Liver (tissue), 9 donors: Measurements from ENCODE around the gene AMACR. TPM values are rescaled to one million over a fixed set of nuclear protein-coding genes. Genes with fewer than 3 reads are reported as not detected.

Experiments used
- DNase-seq: peaks from one replicate; pipeline ENCODE4 v3.0.0-alpha.2; 2017; ENCODE audit warnings: low spot score
- H3K27ac ChIP-seq, 2 donors: one replicate each; pipeline ENCODE4 v1.7.0; 2013; ENCODE audit warnings: inconsistent platforms in 2 of 2, low read length in 2 of 2, control low read depth in 1 of 2, low read depth in 1 of 2, mild to moderate bottlenecking in 1 of 2
- H3K27me3 ChIP-seq, 4 donors: one replicate each; pipeline versions ENCODE4 v1.6.1 to v1.7.0; 2013; ENCODE audit warnings: low read length in 3 of 4, inconsistent platforms in 1 of 4, mild to moderate bottlenecking in 1 of 4, moderate library complexity in 1 of 4; ENCODE audit not compliant: control insufficient read depth in 4 of 4, insufficient read depth in 4 of 4
- H3K36me3 ChIP-seq, 4 donors: one replicate each; pipeline versions ENCODE4 v1.6.1 to v1.7.0; 2013; ENCODE audit warnings: low read length in 3 of 4, mild to moderate bottlenecking in 3 of 4, low read depth in 1 of 4, moderate library complexity in 1 of 4; ENCODE audit not compliant: control insufficient read depth in 4 of 4, insufficient read depth in 3 of 4
- H3K4me1 ChIP-seq, 4 donors: one replicate each; pipeline versions ENCODE4 v1.6.1 to v1.7.0; 2013; ENCODE audit warnings: low read length in 3 of 4, mild to moderate bottlenecking in 3 of 4, moderate library complexity in 1 of 4; ENCODE audit not compliant: control insufficient read depth in 4 of 4, insufficient read depth in 4 of 4
- H3K4me3 ChIP-seq, 3 donors: one replicate each; pipeline versions ENCODE4 v1.6.1 to v1.7.0; 2013; ENCODE audit warnings: low read length in 3 of 3, control low read depth in 1 of 3, low read depth in 1 of 3, mild to moderate bottlenecking in 1 of 3
- H3K9ac ChIP-seq, 2 donors: one replicate each; pipeline ENCODE4 v1.7.0; 2013; ENCODE audit warnings: low read length in 2 of 2, mild to moderate bottlenecking in 2 of 2, moderate library complexity in 2 of 2, control low read depth in 1 of 2, low read depth in 1 of 2
- H3K9me3 ChIP-seq, 4 donors: one replicate each; pipeline versions ENCODE4 v1.6.1 to v1.7.0; 2013; ENCODE audit warnings: low read length in 3 of 4; ENCODE audit not compliant: control insufficient read depth in 4 of 4
- EGR1 ChIP-seq, 2 donors: IDR thresholded peaks; 2 replicates each; pipeline ENCODE4 v1.6.1; 2016 to 2018; ENCODE audit warnings: antibody characterized with exemption in 2 of 2, low read depth in 2 of 2
- FOXA2 ChIP-seq: IDR thresholded peaks from 2 replicates; pipeline ENCODE4 v1.6.1; 2016; ENCODE audit warnings: antibody characterized with exemption
- GABPA ChIP-seq, 2 donors: IDR thresholded peaks in 1 of 2; conservative IDR thresholded peaks in 1 of 2; 2 replicates each; pipeline ENCODE4 v1.6.1; 2016; ENCODE audit warnings: antibody characterized with exemption in 2 of 2, mild to moderate bottlenecking in 1 of 2, moderate library complexity in 1 of 2
- HNF4A ChIP-seq, 2 donors: conservative IDR thresholded peaks; 2 replicates each; pipeline ENCODE4 v1.6.1; 2016; ENCODE audit warnings: antibody characterized with exemption in 2 of 2, mild to moderate bottlenecking in 2 of 2
- HNF4G ChIP-seq: IDR thresholded peaks from 2 replicates; pipeline ENCODE4 v1.6.1; 2016; ENCODE audit warnings: antibody characterized with exemption
- JUND ChIP-seq, 2 donors: IDR thresholded peaks; 2 replicates each; pipeline ENCODE4 v1.6.1; 2016; ENCODE audit warnings: antibody characterized with exemption in 2 of 2
- NR2F2 ChIP-seq: IDR thresholded peaks from 2 replicates; pipeline ENCODE4 v1.6.1; 2016; ENCODE audit warnings: antibody characterized with exemption
- RAD21 ChIP-seq, 2 donors: IDR thresholded peaks; 2 replicates each; pipeline ENCODE4 v1.6.1; 2016; ENCODE audit warnings: antibody characterized with exemption in 2 of 2, mild to moderate bottlenecking in 2 of 2
- RXRA ChIP-seq, 2 donors: IDR thresholded peaks; 2 replicates each; pipeline ENCODE4 v1.6.1; 2017 to 2018; ENCODE audit warnings: antibody characterized with exemption in 2 of 2, mild to moderate bottlenecking in 1 of 2
- SP1 ChIP-seq: IDR thresholded peaks from 2 replicates; pipeline ENCODE4 v1.6.1; 2018; ENCODE audit warnings: antibody characterized with exemption, mild to moderate bottlenecking
- TAF1 ChIP-seq: conservative IDR thresholded peaks from 2 replicates; pipeline ENCODE4 v1.6.1; 2016; ENCODE audit warnings: antibody characterized with exemption, mild to moderate bottlenecking
- YY1 ChIP-seq: IDR thresholded peaks from 2 replicates; pipeline ENCODE4 v1.6.1; 2016; ENCODE audit warnings: antibody characterized with exemption, mild to moderate bottlenecking
- WGBS: extraction: QIAGEN DNeasy Blood & Tissue Kit; methylation state at CpG from one replicate; pipeline ENCODE4 v1.1.7; 2013; 5-methylcytosine and 5-hydroxymethylcytosine counted together
- polyA plus RNA-seq, 2 donors: library from polyadenylated mRNA; stranded (reverse) in 1 of 2; unstranded in 1 of 2; fragments of 200-250 nt in 1 of 2; fragments of >200 nt in 1 of 2; fragmentation: Nextera tagmentation in 1 of 2; extraction: Ambion mirVana in 1 of 2; gene quantifications; one replicate each; pipeline versions ENCODE4 v1.2.1 to v1.2.3, GENCODE V29; 2013 to 2015
- total RNA-seq, 2 donors: library from RNA; depleted of rRNA; stranded (reverse); fragments of >200 nt; gene quantifications; one replicate each; pipeline ENCODE4 v1.2.3, GENCODE V29; 2014
- TF ChIP-seq, protein P1 (sequence below): fragments of 150-350 bp; IDR thresholded peaks from 2 replicates; pipeline ENCODE4 v1.5.1; 2017; ENCODE audit warnings: improper control_type of control experiment, low read depth, low read length; ENCODE audit not compliant: missing input control
- TF ChIP-seq, protein P2 (sequence below): IDR thresholded peaks from 2 replicates; pipeline ENCODE4 v1.6.1; 2016; ENCODE audit warnings: antibody characterized with exemption
- TF ChIP-seq, protein P3 (sequence below): IDR thresholded peaks from 2 replicates; pipeline ENCODE4 v1.6.1; 2016; ENCODE audit warnings: antibody characterized with exemption
- donor health status: healthy.
- donor health status: healthy.
- donor health status: healthy.
- donor health status: healthy.
- donor health status: healthy.

Gene AMACR
- total and polyA plus RNA-seq, 4 donors = 15.6 to 48.5 (median 31.7) TPM

DNA sequence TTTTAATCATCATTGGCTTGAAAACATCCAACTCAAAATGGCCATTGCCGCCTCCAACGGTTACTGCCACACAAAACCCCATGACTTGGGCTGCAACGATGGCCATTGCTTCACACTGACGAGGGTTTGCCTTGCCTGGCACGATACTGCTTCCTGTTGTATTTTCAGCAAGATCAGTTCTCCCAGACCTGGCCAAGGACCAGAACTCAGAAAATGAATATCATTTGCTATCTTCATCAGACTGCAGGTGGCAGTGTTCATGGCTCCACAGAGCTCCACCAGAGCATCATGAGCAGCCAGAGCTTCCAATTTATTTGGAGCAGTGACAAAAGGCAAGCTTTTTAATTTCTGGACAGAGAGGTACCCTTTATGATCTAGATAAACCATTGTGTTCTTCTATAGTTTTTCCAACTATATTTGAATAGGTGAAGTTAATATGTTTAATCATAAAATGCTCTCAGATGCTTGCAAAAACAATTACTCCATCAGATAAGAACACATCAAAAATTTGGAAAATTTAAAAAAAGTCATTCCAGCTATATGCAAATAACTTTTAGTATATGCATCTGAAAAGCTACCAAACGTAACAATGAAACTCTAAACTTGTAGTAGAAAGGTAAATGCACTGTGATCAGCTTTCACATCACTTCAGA, 10.4 kb downstream of the AMACR start (continued):
- TF ChIP-seq NR2F2 = no peak
- TF ChIP-seq, protein P1, sequence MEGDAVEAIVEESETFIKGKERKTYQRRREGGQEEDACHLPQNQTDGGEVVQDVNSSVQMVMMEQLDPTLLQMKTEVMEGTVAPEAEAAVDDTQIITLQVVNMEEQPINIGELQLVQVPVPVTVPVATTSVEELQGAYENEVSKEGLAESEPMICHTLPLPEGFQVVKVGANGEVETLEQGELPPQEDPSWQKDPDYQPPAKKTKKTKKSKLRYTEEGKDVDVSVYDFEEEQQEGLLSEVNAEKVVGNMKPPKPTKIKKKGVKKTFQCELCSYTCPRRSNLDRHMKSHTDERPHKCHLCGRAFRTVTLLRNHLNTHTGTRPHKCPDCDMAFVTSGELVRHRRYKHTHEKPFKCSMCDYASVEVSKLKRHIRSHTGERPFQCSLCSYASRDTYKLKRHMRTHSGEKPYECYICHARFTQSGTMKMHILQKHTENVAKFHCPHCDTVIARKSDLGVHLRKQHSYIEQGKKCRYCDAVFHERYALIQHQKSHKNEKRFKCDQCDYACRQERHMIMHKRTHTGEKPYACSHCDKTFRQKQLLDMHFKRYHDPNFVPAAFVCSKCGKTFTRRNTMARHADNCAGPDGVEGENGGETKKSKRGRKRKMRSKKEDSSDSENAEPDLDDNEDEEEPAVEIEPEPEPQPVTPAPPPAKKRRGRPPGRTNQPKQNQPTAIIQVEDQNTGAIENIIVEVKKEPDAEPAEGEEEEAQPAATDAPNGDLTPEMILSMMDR = peak; percentile 74
- no peak for TF ChIP-seq TAF1
- peak in 1 of 2 donors; percentile 72 for TF ChIP-seq GABPA (IDR thresholded peaks at IDR 0.05 in 1 of 2, conservative IDR thresholded peaks at IDR 0.05 in 1 of 2)
- peak; percentile 96 to 98 for TF ChIP-seq RAD21 (IDR thresholded peaks at IDR 0.05)
- TF ChIP-seq JUND (IDR thresholded peaks at IDR 0.05) = peak in 1 of 2 donors; percentile 24

DNA sequence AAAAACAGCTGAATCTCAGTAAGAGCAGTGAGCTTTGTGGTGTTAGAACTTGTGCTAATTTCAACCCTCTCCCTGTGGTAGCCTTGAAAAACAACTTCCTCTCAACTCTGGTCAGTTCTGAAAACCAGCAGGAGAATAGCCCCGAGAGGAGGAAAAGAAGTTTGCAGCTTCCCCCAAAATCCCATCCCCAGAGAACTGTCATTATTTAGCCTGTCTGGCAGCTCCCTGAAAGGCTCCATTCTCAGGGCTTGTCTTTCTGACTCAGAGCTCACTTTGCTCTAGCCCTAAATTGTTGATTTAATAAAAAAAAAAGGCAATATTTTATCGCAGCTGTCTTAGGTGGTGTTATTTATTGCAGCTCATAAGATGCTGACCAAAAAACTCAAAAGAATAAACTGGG, 12.0 kb downstream of the AMACR start:
- Histone ChIP-seq H3K27ac (peak overlapping the region in 1 of 2 donors; percentile 56), H3K9me3 (no peaks in the 10 kb centered on the region), H3K36me3 (peaks cover 0 to 16% (median 6%) of the 10 kb centered on the region in 4 donors), H3K4me3 (no peak overlapping the region), H3K9ac (no peak overlapping the region), H3K27me3 (no peaks in the 10 kb centered on the region), H3K4me1 (peaks cover 0 to 40% (median 35%) of the 10 kb centered on the region in 4 donors)
- 54% methylated on average over 2 of the region's 2 CpGs for WGBS
- no peak for DNase-seq
- TF ChIP-seq, protein P1 = no peak

DNA sequence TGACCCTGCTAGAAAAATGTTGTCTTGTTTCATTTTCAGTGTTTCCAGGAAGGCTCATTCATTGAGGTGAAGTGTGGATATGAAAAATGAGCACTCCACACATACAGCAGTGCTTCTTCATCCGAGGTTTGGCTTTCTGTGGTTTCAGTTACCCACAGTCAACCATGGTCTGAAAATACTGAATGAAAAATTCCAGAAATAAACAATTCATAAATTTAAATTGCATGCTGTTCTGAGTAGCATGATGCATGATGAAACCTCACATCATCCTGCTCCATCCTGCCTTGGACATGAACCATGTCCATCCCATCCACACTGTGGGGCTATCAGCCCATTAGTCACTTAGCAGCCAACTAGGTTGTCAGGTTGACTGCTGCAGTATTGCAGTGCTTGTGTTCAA, 13.0 kb downstream of the AMACR start:
- TF ChIP-seq NR2F2 (no peak), RAD21 (IDR thresholded peaks at IDR 0.05) (peak; percentile 70 to 71)
- Histone ChIP-seq H3K4me1 (peaks cover 0 to 31% (median 26%) of the 10 kb centered on the region in 4 donors), H3K9ac (no peak overlapping the region), H3K9me3 (no peaks in the 10 kb centered on the region), H3K4me3 (no peak overlapping the region), H3K27ac (no peak overlapping the region), H3K27me3 (no peaks in the 10 kb centered on the region), H3K36me3 (peaks cover 0 to 22% (median 10%) of the 10 kb centered on the region in 4 donors)
- DNase-seq = no peak
- WGBS = 55% methylated on average over 1 of the region's 1 CpG

DNA sequence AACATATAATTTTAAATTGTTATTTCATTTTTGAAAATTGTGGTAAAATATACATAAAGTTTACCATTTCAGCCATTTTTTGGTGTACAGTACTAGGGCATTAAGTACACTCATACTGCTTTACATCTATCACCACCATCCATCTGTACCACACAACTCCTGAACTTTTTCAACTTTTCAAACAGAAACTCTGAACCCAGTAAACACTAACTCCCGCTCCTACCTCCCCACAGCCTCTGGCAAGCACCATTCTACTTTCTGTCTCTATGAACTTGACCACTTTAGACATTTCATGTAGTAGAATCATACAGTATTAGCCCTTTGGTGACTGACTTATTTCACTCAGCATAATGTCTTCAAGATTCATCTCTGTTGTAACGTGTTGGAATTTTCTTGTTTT, 15.0 kb downstream of the AMACR start:
- Histone ChIP-seq H3K9me3 (no peaks in the 10 kb centered on the region), H3K9ac (no peak overlapping the region), H3K4me1 (peaks cover 0 to 23% (median 15%) of the 10 kb centered on the region in 4 donors), H3K4me3 (no peak overlapping the region), H3K36me3 (peaks cover 0 to 34% (median 23%) of the 10 kb centered on the region in 4 donors), H3K27me3 (no peaks in the 10 kb centered on the region), H3K27ac (no peak overlapping the region)
- WGBS = 67% methylated on average over 2 of the region's 2 CpGs
- DNase-seq = no peak
- TF ChIP-seq EGR1 (IDR thresholded peaks at IDR 0.05; ENCODE audit: low read depth in 2 of 2) (no peak), RAD21 (IDR thresholded peaks at IDR 0.05) (no peak), SP1 (no peak), JUND (IDR thresholded peaks at IDR 0.05) (no peak), FOXA2 (no peak), HNF4G (no peak), RXRA (IDR thresholded peaks at IDR 0.05) (no peak), YY1 (no peak), HNF4A (conservative IDR thresholded peaks at IDR 0.05) (no peak)
- TF ChIP-seq, protein P2, sequence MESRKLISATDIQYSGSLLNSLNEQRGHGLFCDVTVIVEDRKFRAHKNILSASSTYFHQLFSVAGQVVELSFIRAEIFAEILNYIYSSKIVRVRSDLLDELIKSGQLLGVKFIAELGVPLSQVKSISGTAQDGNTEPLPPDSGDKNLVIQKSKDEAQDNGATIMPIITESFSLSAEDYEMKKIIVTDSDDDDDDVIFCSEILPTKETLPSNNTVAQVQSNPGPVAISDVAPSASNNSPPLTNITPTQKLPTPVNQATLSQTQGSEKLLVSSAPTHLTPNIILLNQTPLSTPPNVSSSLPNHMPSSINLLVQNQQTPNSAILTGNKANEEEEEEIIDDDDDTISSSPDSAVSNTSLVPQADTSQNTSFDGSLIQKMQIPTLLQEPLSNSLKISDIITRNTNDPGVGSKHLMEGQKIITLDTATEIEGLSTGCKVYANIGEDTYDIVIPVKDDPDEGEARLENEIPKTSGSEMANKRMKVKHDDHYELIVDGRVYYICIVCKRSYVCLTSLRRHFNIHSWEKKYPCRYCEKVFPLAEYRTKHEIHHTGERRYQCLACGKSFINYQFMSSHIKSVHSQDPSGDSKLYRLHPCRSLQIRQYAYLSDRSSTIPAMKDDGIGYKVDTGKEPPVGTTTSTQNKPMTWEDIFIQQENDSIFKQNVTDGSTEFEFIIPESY = no peak
- TF ChIP-seq, protein P3, sequence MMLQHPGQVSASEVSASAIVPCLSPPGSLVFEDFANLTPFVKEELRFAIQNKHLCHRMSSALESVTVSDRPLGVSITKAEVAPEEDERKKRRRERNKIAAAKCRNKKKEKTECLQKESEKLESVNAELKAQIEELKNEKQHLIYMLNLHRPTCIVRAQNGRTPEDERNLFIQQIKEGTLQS = no peak
